H1 (cell line): ENCODE results near the gene COL20A1. TPM values are rescaled to one million over a fixed set of nuclear protein-coding genes. Genes with fewer than 3 reads are reported as not detected.

ENCODE experiments used
- BACH1 ChIP-seq: IDR thresholded peaks from 2 replicates; pipeline ENCODE4 v1.6.1; 2012; ENCODE audit warnings: low read length, improper control_type of control experiment
- CBX5 ChIP-seq: fragments of 300-800, 300-1000 bp; sonication (generic); IDR thresholded peaks from 2 replicates; pipeline ENCODE4 v1.7.1; 2016; ENCODE audit warnings: antibody characterized with exemption, low read length, low read depth
- CTBP2 ChIP-seq: IDR thresholded peaks from 2 replicates; pipeline ENCODE4 v1.7.0; 2011; ENCODE audit warnings: borderline replicate concordance, mild to moderate bottlenecking, moderate library complexity, mixed read lengths, low read length; ENCODE audit not compliant: insufficient read depth, insufficient read length
- MAFK ChIP-seq: IDR thresholded peaks from 2 replicates; pipeline ENCODE4 v1.6.1; 2012; ENCODE audit warnings: low read depth, mild to moderate bottlenecking, improper control_type of control experiment, low read length
- RAD21 ChIP-seq, 2 experiments: IDR thresholded peaks in 1 of 2; conservative IDR thresholded peaks in 1 of 2; 2 replicates each; pipeline ENCODE4 v1.6.1; 2011; ENCODE audit warnings: low read depth in 2 of 2, low read length in 2 of 2, improper control_type of control experiment in 1 of 2, inconsistent platforms in 1 of 2, mild to moderate bottlenecking in 1 of 2, moderate library complexity in 1 of 2
- SP1 ChIP-seq: IDR thresholded peaks from 2 replicates; pipeline ENCODE4 v1.6.1; 2011; ENCODE audit warnings: low read depth, low read length
- SP4 ChIP-seq: IDR thresholded peaks from 2 replicates; pipeline ENCODE4 v1.6.1; 2012; ENCODE audit warnings: low read length, inconsistent platforms
- USF2 ChIP-seq: IDR thresholded peaks from 2 replicates; pipeline ENCODE4 v1.6.1; 2011; ENCODE audit warnings: low read length, improper control_type of control experiment
- polyA plus RNA-seq, 7 experiments: library from polyadenylated mRNA; depleted of rRNA in 3 of 7; stranded (reverse) in 5 of 7; unstranded in 2 of 7; fragments of >200 nt in 5 of 7; fragments of 200-250 nt in 2 of 7; gene quantifications; 1 replicate in 5 of 7; 2 replicates in 1 of 7; 4 replicates in 1 of 7; pipeline versions ENCODE4 v1.2.1 to v1.2.3, GENCODE V29; 2011 to 2013; ENCODE audit warnings: missing spikeins in 2 of 7, mixed read lengths in 2 of 7
- total RNA-seq: library from RNA; stranded (reverse); fragmentation: NEBNext Ultra II Directional; extraction: Animal tissue kit (Norgen Biotek cat#: 25700); gene quantifications from 2 replicates; pipeline ENCODE4 v1.2.1, GENCODE V29; 2021
- TF ChIP-seq, protein P1 (sequence below): fragments of 300-600 bp; sonication (generic); IDR thresholded peaks from 2 replicates; pipeline ENCODE4 v1.7.1; 2012; ENCODE audit warnings: low read length, moderate library complexity, mild to moderate bottlenecking, inconsistent platforms; ENCODE audit not compliant: insufficient replicate concordance
- TF ChIP-seq, protein P2 (sequence below): IDR thresholded peaks from 2 replicates; pipeline ENCODE4 v1.6.1; 2012; ENCODE audit warnings: inconsistent platforms

Gene COL20A1
- total and polyA plus RNA-seq, 2 of the 8 experiments (the other 6 are each of a cell fraction or from before 2014, with no cell fraction given), result 0.19 to 0.21 TPM

DNA sequence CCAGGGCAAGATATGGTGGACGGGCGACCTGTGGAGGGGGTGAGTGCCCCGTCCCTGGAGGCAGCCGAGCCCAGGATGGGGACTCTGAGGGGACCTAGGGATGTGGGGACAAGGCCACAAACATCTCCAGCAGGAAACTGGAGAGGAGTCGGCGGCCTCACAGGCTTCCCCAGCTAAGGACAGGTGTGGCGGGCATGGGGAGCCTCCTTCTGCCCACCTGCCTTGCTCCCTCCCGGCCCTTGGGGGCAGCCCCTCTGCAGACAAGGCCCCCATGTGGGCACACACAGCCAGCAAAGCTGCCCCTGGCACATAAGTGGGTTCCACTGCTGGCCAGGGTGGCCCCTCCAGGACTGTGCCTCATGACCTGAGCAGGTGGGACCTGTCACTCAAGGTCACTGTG lies 63.5 kb downstream of the COL20A1 start (continued):
- TF ChIP-seq, protein P1, sequence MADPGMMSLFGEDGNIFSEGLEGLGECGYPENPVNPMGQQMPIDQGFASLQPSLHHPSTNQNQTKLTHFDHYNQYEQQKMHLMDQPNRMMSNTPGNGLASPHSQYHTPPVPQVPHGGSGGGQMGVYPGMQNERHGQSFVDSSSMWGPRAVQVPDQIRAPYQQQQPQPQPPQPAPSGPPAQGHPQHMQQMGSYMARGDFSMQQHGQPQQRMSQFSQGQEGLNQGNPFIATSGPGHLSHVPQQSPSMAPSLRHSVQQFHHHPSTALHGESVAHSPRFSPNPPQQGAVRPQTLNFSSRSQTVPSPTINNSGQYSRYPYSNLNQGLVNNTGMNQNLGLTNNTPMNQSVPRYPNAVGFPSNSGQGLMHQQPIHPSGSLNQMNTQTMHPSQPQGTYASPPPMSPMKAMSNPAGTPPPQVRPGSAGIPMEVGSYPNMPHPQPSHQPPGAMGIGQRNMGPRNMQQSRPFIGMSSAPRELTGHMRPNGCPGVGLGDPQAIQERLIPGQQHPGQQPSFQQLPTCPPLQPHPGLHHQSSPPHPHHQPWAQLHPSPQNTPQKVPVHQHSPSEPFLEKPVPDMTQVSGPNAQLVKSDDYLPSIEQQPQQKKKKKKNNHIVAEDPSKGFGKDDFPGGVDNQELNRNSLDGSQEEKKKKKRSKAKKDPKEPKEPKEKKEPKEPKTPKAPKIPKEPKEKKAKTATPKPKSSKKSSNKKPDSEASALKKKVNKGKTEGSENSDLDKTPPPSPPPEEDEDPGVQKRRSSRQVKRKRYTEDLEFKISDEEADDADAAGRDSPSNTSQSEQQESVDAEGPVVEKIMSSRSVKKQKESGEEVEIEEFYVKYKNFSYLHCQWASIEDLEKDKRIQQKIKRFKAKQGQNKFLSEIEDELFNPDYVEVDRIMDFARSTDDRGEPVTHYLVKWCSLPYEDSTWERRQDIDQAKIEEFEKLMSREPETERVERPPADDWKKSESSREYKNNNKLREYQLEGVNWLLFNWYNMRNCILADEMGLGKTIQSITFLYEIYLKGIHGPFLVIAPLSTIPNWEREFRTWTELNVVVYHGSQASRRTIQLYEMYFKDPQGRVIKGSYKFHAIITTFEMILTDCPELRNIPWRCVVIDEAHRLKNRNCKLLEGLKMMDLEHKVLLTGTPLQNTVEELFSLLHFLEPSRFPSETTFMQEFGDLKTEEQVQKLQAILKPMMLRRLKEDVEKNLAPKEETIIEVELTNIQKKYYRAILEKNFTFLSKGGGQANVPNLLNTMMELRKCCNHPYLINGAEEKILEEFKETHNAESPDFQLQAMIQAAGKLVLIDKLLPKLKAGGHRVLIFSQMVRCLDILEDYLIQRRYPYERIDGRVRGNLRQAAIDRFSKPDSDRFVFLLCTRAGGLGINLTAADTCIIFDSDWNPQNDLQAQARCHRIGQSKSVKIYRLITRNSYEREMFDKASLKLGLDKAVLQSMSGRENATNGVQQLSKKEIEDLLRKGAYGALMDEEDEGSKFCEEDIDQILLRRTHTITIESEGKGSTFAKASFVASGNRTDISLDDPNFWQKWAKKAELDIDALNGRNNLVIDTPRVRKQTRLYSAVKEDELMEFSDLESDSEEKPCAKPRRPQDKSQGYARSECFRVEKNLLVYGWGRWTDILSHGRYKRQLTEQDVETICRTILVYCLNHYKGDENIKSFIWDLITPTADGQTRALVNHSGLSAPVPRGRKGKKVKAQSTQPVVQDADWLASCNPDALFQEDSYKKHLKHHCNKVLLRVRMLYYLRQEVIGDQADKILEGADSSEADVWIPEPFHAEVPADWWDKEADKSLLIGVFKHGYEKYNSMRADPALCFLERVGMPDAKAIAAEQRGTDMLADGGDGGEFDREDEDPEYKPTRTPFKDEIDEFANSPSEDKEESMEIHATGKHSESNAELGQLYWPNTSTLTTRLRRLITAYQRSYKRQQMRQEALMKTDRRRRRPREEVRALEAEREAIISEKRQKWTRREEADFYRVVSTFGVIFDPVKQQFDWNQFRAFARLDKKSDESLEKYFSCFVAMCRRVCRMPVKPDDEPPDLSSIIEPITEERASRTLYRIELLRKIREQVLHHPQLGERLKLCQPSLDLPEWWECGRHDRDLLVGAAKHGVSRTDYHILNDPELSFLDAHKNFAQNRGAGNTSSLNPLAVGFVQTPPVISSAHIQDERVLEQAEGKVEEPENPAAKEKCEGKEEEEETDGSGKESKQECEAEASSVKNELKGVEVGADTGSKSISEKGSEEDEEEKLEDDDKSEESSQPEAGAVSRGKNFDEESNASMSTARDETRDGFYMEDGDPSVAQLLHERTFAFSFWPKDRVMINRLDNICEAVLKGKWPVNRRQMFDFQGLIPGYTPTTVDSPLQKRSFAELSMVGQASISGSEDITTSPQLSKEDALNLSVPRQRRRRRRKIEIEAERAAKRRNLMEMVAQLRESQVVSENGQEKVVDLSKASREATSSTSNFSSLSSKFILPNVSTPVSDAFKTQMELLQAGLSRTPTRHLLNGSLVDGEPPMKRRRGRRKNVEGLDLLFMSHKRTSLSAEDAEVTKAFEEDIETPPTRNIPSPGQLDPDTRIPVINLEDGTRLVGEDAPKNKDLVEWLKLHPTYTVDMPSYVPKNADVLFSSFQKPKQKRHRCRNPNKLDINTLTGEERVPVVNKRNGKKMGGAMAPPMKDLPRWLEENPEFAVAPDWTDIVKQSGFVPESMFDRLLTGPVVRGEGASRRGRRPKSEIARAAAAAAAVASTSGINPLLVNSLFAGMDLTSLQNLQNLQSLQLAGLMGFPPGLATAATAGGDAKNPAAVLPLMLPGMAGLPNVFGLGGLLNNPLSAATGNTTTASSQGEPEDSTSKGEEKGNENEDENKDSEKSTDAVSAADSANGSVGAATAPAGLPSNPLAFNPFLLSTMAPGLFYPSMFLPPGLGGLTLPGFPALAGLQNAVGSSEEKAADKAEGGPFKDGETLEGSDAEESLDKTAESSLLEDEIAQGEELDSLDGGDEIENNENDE, result no peak
- TF ChIP-seq, protein P2, sequence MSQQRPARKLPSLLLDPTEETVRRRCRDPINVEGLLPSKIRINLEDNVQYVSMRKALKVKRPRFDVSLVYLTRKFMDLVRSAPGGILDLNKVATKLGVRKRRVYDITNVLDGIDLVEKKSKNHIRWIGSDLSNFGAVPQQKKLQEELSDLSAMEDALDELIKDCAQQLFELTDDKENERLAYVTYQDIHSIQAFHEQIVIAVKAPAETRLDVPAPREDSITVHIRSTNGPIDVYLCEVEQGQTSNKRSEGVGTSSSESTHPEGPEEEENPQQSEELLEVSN, result no peak
- TF ChIP-seq USF2 (no peak), CBX5 (no peak), SP4 (no peak), CTBP2 (no peak), SP1 (no peak), RAD21 (IDR thresholded peaks at IDR 0.05 in 1 of 2, conservative IDR thresholded peaks at IDR 0.05 in 1 of 2; ENCODE audit: low read depth in 2 of 2, low read length in 2 of 2) (no peak), BACH1 (no peak), MAFK (no peak)
